ENCODE measurements around the gene PRICKLE2.

The PRICKLE2 gene

DNA sequence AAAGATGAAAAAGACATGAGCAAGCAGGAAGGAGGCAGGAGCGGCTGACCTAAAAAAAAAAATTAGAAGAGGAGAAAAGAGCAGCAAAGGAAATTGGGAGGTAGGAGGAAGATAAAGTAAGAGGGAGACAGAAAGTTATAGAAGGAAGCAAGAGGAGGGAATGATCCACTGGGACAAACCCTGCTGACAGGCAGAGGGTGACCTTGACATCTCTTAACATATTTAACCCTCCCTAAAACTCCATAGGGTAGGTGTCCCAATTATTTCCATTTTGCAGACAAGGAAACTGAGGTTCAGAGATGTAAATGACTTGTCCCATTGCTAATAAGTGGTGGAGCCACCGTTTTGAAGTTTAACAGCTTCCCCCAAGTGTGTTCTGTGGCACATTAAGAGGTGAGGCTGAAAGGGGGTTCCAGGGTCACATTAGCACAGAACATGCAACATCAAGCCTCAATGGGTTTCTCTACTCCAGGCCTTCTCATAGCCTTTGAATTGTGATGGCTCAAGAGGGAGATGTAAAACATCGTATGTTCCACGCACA, 37.4 kb upstream of the PRICKLE2 start:
- TF ChIP-seq, protein P1, sequence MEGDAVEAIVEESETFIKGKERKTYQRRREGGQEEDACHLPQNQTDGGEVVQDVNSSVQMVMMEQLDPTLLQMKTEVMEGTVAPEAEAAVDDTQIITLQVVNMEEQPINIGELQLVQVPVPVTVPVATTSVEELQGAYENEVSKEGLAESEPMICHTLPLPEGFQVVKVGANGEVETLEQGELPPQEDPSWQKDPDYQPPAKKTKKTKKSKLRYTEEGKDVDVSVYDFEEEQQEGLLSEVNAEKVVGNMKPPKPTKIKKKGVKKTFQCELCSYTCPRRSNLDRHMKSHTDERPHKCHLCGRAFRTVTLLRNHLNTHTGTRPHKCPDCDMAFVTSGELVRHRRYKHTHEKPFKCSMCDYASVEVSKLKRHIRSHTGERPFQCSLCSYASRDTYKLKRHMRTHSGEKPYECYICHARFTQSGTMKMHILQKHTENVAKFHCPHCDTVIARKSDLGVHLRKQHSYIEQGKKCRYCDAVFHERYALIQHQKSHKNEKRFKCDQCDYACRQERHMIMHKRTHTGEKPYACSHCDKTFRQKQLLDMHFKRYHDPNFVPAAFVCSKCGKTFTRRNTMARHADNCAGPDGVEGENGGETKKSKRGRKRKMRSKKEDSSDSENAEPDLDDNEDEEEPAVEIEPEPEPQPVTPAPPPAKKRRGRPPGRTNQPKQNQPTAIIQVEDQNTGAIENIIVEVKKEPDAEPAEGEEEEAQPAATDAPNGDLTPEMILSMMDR (IDR thresholded peaks at IDR 0.05; ENCODE audit: insufficient read depth, low read depth, low read length, missing control alignments): no peak
- no peak for DNase-seq (ENCODE audit: low read depth)
- H3K4me3 ChIP-seq (ENCODE audit: low read length): no peak overlapping the region

DNA sequence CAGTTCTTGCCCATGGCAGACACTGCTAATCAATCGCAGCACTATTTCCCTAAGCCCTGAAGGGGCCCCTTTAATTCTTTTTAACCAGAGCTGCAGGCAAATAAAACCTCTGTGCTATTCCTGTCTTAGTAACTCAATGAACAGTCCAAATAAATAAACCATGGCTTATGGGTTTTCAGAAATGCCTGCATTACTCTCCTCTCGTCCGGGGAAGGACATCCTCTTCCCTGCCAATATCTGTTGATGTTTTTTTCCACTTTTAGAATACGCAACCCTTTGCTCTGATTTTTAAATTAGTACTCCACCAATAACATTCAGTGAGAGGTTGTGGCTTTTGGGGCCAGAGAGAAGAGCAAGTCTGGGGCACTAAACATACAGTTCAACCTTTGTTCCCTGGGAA, 35.2 kb upstream of the PRICKLE2 start:
- no peak for DNase-seq (ENCODE audit: low read depth)
- no peak overlapping the region for H3K4me3 ChIP-seq (ENCODE audit: low read length)
- TF ChIP-seq, protein P1 (IDR thresholded peaks at IDR 0.05; ENCODE audit: insufficient read depth, low read depth, low read length, missing control alignments): no peak

DNA sequence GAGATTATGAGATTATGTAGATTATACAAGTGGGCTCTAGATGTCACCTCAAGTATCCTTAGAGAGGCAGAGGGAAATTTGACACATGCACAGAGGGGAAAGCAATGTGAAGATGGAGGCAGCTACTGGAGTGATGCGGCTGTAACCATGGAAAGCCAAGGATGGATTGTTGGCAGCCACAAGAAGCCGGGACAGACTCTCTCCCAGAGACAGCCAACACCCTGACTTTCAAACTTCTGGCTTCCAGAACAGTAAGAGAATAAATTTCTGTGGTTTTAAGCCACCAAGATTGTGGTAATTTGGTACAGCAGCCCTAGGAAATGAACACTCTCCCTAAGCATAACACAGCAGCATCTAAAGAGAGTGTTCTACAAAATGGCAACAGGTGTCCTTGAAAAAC, 34.4 kb upstream of the PRICKLE2 start:
- TF ChIP-seq, protein P1 (IDR thresholded peaks at IDR 0.05; ENCODE audit: insufficient read depth, low read depth, low read length, missing control alignments): no peak
- no peak overlapping the region for H3K4me3 ChIP-seq (ENCODE audit: low read length)
- no peak for DNase-seq (ENCODE audit: low read depth)

DNA sequence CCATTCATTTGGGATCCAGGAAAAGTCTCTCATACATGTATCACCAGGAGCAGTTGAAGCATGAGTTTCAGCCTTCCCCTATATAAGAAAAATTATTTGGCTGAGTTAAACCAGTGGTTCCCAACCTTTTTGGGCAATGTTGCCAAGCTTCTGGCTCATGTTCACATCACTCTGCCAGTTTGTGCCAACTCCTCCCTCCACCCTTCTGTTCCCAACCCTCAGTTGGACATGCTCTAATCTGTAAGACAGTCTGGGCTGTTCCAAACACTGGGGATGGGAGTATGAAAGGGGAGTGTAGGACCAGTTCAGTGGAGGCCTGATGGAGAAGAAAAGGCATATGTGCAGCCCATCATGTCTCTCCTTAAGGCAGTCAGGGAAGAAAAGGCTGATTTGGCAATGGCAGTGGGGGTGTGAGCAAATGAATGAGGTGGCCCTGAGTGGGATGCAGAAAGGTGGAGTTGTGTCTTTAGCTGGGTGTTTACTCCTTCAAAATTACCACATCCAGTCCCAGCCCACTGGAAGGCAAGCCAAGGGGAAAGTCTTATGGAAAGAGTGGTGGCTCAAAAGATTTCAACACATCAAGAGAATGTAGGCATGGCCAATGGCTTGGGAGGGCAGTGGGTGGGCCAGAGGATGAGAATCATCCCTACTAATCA, 32.0 kb upstream of the PRICKLE2 start:
- H3K4me3 ChIP-seq (ENCODE audit: low read length): no peak overlapping the region
- TF ChIP-seq, protein P1 (IDR thresholded peaks at IDR 0.05; ENCODE audit: insufficient read depth, low read depth, low read length, missing control alignments): no peak
- DNase-seq (ENCODE audit: low read depth): no peak

DNA sequence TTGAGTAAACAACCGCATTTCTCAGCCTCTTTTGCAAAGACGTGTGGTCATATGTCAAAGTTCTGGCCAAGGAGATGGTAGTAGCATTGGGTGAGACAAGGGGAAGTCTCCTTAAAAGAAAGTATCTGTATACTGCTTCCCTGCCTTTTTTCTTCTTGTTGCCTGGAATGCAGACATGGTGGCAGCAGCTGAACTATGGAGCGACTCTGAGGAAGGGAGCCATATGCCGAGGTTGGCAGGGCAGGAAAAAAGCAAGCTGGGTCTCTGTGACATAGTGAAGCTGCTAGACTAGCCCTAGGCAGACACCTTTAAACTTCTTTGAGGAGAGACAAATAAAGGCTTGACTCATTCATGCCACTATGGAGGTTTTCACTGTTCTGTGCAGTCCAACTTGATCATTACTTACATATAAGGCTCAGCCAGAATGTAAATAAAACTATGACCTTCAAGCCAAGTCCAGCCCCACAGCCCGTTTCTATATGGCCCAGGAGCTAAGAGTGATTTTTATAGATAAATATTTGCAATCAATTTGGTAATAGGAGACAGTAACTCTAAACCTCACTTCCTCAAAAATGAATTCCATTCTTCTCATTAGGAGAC, 30.6 kb upstream of the PRICKLE2 start:
- H3K4me3 ChIP-seq (ENCODE audit: low read length): no peak overlapping the region
- TF ChIP-seq, protein P1 (IDR thresholded peaks at IDR 0.05; ENCODE audit: insufficient read depth, low read depth, low read length, missing control alignments): no peak
- peak; percentile 19 for DNase-seq (ENCODE audit: low read depth)

DNA sequence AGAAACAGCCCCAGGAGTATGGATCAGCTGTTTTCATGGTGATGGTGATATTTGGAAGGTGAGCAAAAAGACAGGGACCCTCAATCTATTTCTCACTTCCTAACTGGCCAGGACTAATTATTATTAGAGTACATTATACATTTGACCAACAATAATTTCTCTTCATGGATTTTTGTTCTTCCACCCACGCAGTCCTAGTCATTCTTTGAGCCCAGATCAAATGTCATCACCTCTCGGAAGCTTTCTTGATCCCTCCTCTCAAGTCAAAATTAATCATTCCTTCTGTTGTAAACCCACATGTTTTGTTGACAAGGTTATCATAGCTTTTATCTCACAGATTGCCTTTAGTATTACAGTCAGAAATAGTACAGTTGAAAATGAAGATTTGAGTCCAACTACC, 29.2 kb upstream of the PRICKLE2 start:
- TF ChIP-seq, protein P1 (IDR thresholded peaks at IDR 0.05; ENCODE audit: insufficient read depth, low read depth, low read length, missing control alignments): no peak
- DNase-seq (ENCODE audit: low read depth): no peak
- no peak overlapping the region for H3K4me3 ChIP-seq (ENCODE audit: low read length)

All from epithelial cell of esophagus (primary cell).